Measurements from ENCODE around the gene ALDH1L1.

- TF ChIP-seq CTCF (IDR thresholded peaks at IDR 0.05) (no peak), POLR2A (IDR thresholded peaks at IDR 0.05) (no peak)
These were observed 95.6 kb downstream of the ALDH1L1 start for GRCh38 chr3:126084768-126085180.

Data from body of pancreas (tissue), 4 donors.